Measurements from ENCODE around the gene FAM193A.

FAM193A gene

GRCh38 chr4:2754848-2755819, 218.7 kb downstream of the FAM193A start:
- TF ChIP-seq POLR2AphosphoS5 (IDR thresholded peaks at IDR 0.05; ENCODE audit: low read depth, low read length): no peak
- no peak for TF ChIP-seq TAF1 (IDR thresholded peaks at IDR 0.05; ENCODE audit: borderline replicate concordance, insufficient read depth, low read length)
- no peak for TF ChIP-seq FOXP2 (optimal IDR thresholded peaks at IDR 0.05; ENCODE audit: borderline replicate concordance, extremely low read depth, extremely low read length, insufficient read depth)
- no peak for TF ChIP-seq SIN3A (IDR thresholded peaks at IDR 0.05; ENCODE audit: borderline replicate concordance, insufficient read depth, low read length)

DNA sequence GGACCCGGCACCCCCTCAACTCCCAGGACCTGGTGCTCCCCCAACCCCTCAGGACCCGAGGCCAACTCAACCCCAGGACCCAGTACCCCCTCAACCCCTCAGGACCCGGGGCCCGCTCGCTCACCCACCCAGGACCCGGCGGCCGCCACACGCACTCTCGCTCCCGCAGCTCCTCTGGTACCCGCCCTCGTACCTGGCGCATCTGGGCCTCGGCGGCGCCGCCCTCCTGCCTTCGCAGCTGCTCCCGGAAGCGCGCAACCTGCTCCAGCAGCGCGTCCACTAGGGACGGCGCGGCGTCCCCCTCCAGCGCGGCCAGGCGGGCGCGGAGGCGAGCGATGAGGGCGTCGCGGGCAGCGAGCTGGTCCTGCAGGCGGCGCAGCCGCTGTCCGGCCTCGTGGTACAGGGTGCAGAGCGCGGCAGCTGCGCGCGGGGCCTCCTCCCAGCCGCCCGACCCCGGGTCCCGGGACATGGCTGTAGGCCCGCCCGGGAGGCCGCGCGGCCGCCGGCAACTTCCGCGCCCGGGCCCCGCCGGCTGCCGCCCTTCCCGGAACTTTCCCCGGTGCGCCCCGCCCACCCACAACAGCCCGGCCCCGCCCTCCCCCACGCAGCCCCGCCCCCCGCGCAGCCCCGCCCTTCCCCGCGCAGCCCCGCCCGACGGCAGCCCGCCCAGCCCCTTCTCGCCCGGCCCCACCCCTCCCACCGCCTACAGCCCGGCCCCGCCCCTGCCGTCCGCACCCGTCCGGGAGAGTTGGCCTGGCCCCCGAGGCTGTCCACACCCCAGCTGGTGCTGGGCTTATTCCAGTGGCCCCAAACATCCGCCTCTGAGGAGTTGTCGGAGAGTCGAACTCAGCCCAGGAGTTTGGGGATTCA, 219.6 kb downstream of the FAM193A start, which contains the start of gene TNIP2:
TNIP2 (minus strand) TSS at position 516 of the 870 bp plus-strand sequence; CDS start at position 469, 47 bp downstream.
- TF ChIP-seq TAF1 (IDR thresholded peaks at IDR 0.05; ENCODE audit: borderline replicate concordance, insufficient read depth, low read length): no peak
- TF ChIP-seq REST (IDR thresholded peaks at IDR 0.05; ENCODE audit: insufficient read depth in 1 of 2, low read depth in 2 of 2, low read length in 2 of 2): no peak
- no peak for TF ChIP-seq SIN3A (IDR thresholded peaks at IDR 0.05; ENCODE audit: borderline replicate concordance, insufficient read depth, low read length)
- peak; percentile 89 for TF ChIP-seq FOXP2 (optimal IDR thresholded peaks at IDR 0.05; ENCODE audit: borderline replicate concordance, extremely low read depth, extremely low read length, insufficient read depth)
- peak; percentile 47; the same call in 1 of the 2 replicates for TF ChIP-seq POLR2AphosphoS5 (IDR thresholded peaks at IDR 0.05; ENCODE audit: low read depth, low read length)

GRCh38 chr4:2756691-2757350, 220.4 kb downstream of the FAM193A start:
- TF ChIP-seq POLR2AphosphoS5 (IDR thresholded peaks at IDR 0.05; ENCODE audit: low read depth, low read length): no peak
- no peak for TF ChIP-seq FOXP2 (optimal IDR thresholded peaks at IDR 0.05; ENCODE audit: borderline replicate concordance, extremely low read depth, extremely low read length, insufficient read depth)
- no peak for TF ChIP-seq REST (IDR thresholded peaks at IDR 0.05; ENCODE audit: insufficient read depth in 1 of 2, low read depth in 2 of 2, low read length in 2 of 2)
- TF ChIP-seq SIN3A (IDR thresholded peaks at IDR 0.05; ENCODE audit: borderline replicate concordance, insufficient read depth, low read length): no peak
- TF ChIP-seq TAF1 (IDR thresholded peaks at IDR 0.05; ENCODE audit: borderline replicate concordance, insufficient read depth, low read length): no peak

GRCh38 chr4:2757426-2757825, 221.0 kb downstream of the FAM193A start:
- no peak for TF ChIP-seq REST (IDR thresholded peaks at IDR 0.05; ENCODE audit: insufficient read depth in 1 of 2, low read depth in 2 of 2, low read length in 2 of 2)
- TF ChIP-seq TAF1 (IDR thresholded peaks at IDR 0.05; ENCODE audit: borderline replicate concordance, insufficient read depth, low read length): no peak
- TF ChIP-seq POLR2AphosphoS5 (IDR thresholded peaks at IDR 0.05; ENCODE audit: low read depth, low read length): no peak
- TF ChIP-seq SIN3A (IDR thresholded peaks at IDR 0.05; ENCODE audit: borderline replicate concordance, insufficient read depth, low read length): no peak
- no peak for TF ChIP-seq FOXP2 (optimal IDR thresholded peaks at IDR 0.05; ENCODE audit: borderline replicate concordance, extremely low read depth, extremely low read length, insufficient read depth)
